GM23338 (cell line): ENCODE results near the gene EPSTI1. TPM values are rescaled to one million over a fixed set of nuclear protein-coding genes. Genes with fewer than 3 reads are reported as not detected.

Source experiments
- ATAC-seq: fragments of 200-7000 bp; cut with Tn5 transposase; 3 replicates; pipeline ENCODE4 v1.9.1; 2020
- DNase-seq: peaks from one replicate; pipeline ENCODE4 v3.0.0-alpha.2; 2015; ENCODE audit warnings: low spot score
- H2AFZ ChIP-seq: fragments of 200-600 bp; sonication (generic); 2 replicates; pipeline ENCODE4 v1.8.0; 2016; ENCODE audit warnings: antibody characterized with exemption, mild to moderate bottlenecking, moderate library complexity
- H3F3A ChIP-seq: fragments of 200-600 bp; sonication (generic); replicated peaks from 2 replicates; pipeline ENCODE4 v1.8.0; 2017; ENCODE audit warnings: antibody characterized with exemption, mixed run types, low read depth
- H3K27ac ChIP-seq: fragments of 200-600 bp; sonication (generic); 2 replicates; pipeline ENCODE4 v1.6.1; 2016; ENCODE audit warnings: low read depth
- H3K27me3 ChIP-seq: fragments of 200-600 bp; sonication (generic); 2 replicates; pipeline ENCODE4 v1.8.0; 2016; ENCODE audit warnings: mild to moderate bottlenecking, mixed run types, moderate library complexity; ENCODE audit not compliant: insufficient read depth
- H3K36me3 ChIP-seq: fragments of 200-600 bp; sonication (generic); 2 replicates; pipeline ENCODE4 v1.8.0; 2016; ENCODE audit warnings: mild to moderate bottlenecking; ENCODE audit not compliant: insufficient read depth
- H3K4me1 ChIP-seq: fragments of 200-600 bp; sonication (generic); 2 replicates; pipeline ENCODE4 v1.8.0; 2016; ENCODE audit warnings: mild to moderate bottlenecking, moderate library complexity; ENCODE audit not compliant: insufficient read depth
- H3K4me2 ChIP-seq: fragments of 200-600 bp; sonication (generic); 2 replicates; pipeline ENCODE4 v1.7.1; 2017; ENCODE audit warnings: mixed run types
- H3K4me3 ChIP-seq: fragments of 200-600 bp; sonication (generic); 2 replicates; pipeline ENCODE4 v1.6.1; 2016; ENCODE audit warnings: mixed run types
- H3K79me2 ChIP-seq: fragments of 200-600 bp; sonication (generic); replicated peaks from 2 replicates; pipeline ENCODE4 v1.8.0; 2017; ENCODE audit warnings: mild to moderate bottlenecking; ENCODE audit not compliant: insufficient read depth
- H3K9me2 ChIP-seq: fragments of 200-600 bp; sonication (generic); 2 replicates; pipeline ENCODE4 v1.8.0; 2017; ENCODE audit not compliant: insufficient read depth
- H4K20me1 ChIP-seq: fragments of 200-600 bp; sonication (generic); replicated peaks from 2 replicates; pipeline ENCODE4 v1.8.0; 2017; ENCODE audit warnings: mild to moderate bottlenecking; ENCODE audit not compliant: insufficient read depth
- H3K27ac Mint-ChIP-seq: 2 replicates; pipeline ENCODE4 v1.8.0; 2020; ENCODE audit warnings: inconsistent platforms, mild to moderate bottlenecking, moderate library complexity, mixed read lengths
- H3K27me3 Mint-ChIP-seq: 3 replicates; pipeline ENCODE4 v1.8.0; 2022; ENCODE audit warnings: low read depth, mild to moderate bottlenecking, moderate library complexity, mixed read lengths, inconsistent platforms; ENCODE audit not compliant: insufficient read depth, poor library complexity
- H3K36me3 Mint-ChIP-seq: 3 replicates; pipeline ENCODE4 v1.8.0; 2021; ENCODE audit warnings: low read depth, mild to moderate bottlenecking, inconsistent platforms, moderate library complexity, mixed read lengths
- H3K4me1 Mint-ChIP-seq: 3 replicates; pipeline ENCODE4 v1.8.0; 2020; ENCODE audit warnings: mild to moderate bottlenecking, inconsistent platforms, mixed read lengths
- H3K4me3 Mint-ChIP-seq: 3 replicates; pipeline ENCODE4 v1.8.0; 2021; ENCODE audit warnings: moderate library complexity, mild to moderate bottlenecking, inconsistent platforms, mixed read lengths
- H3K9me3 Mint-ChIP-seq: 3 replicates; pipeline ENCODE4 v1.8.0; 2020; ENCODE audit warnings: moderate library complexity, mild to moderate bottlenecking, inconsistent platforms, mixed read lengths
- EZH2 ChIP-seq: fragments of 200-600 bp; sonication (generic); IDR thresholded peaks from one replicate; pipeline ENCODE4 v1.8.0; 2017; ENCODE audit warnings: antibody characterized with exemption, mild to moderate bottlenecking, low read depth; ENCODE audit not compliant: unreplicated experiment
- JUNB ChIP-seq: IDR thresholded peaks from one replicate; pipeline ENCODE4 v1.6.1; 2016; ENCODE audit warnings: antibody characterized with exemption; ENCODE audit not compliant: unreplicated experiment
- NANOG ChIP-seq: IDR thresholded peaks from 2 replicates; pipeline ENCODE4 v1.6.1; 2016; ENCODE audit warnings: antibody characterized with exemption, borderline replicate concordance
- POLR2AphosphoS5 ChIP-seq: IDR thresholded peaks from 2 replicates; pipeline ENCODE4 v1.6.1; 2016; ENCODE audit warnings: antibody characterized with exemption, low read depth
- ZNF114 ChIP-seq: fragments of 250-450 bp; sonication (Bioruptor Pico); IDR thresholded peaks from 2 replicates; pipeline ENCODE4 v1.5.0; 2020; ENCODE audit warnings: mild to moderate bottlenecking, moderate library complexity
- ZNF331 ChIP-seq: fragments of 250-450 bp; sonication (Bioruptor Pico); IDR thresholded peaks from 2 replicates; pipeline ENCODE4 v1.5.0; 2020; ENCODE audit warnings: low read depth, mild to moderate bottlenecking, moderate library complexity
- ZNF462 ChIP-seq: fragments of 250-450 bp; sonication (Bioruptor Pico); IDR thresholded peaks from 2 replicates; pipeline ENCODE4 v1.5.0; 2020; ENCODE audit warnings: mild to moderate bottlenecking, moderate library complexity
- polyA plus RNA-seq: library from polyadenylated mRNA; unstranded; fragments of >200 nt; fragmentation: Nextera tagmentation; extraction: Ambion mirVana; gene quantifications from 2 replicates; pipeline ENCODE4 v1.2.1, GENCODE V29; 2016
- total RNA-seq: library from RNA; depleted of rRNA; stranded (reverse); fragments of >200 nt; shearing (Covaris generic); gene quantifications from 2 replicates; pipeline ENCODE4 v1.2.3, GENCODE V29; 2014
- TF ChIP-seq, protein P1 (sequence below), 2 experiments: fragments of 200-600 bp in 1 of 2; sonication (generic) in 1 of 2; conservative IDR thresholded peaks; 2 replicates each; pipeline versions ENCODE4 v1.5.1 to v1.6.1; 2016 to 2017; ENCODE audit warnings: antibody characterized with exemption in 2 of 2, low read depth in 2 of 2, mild to moderate bottlenecking in 2 of 2, moderate library complexity in 1 of 2

Gene EPSTI1
- total and polyA plus RNA-seq, 2 experiments from 2014 or later, result 0.10 to 0.68 TPM

GRCh38 chr13:42895776-42896175 is 96.3 kb downstream of the EPSTI1 start (continued):
- TF ChIP-seq ZNF462 (no peak), POLR2AphosphoS5 (no peak), NANOG (no peak), ZNF331 (CRISPR knock-in tag) (no peak), ZNF114 (CRISPR knock-in tag) (no peak), EZH2 (no peak)
- TF ChIP-seq, protein P1, sequence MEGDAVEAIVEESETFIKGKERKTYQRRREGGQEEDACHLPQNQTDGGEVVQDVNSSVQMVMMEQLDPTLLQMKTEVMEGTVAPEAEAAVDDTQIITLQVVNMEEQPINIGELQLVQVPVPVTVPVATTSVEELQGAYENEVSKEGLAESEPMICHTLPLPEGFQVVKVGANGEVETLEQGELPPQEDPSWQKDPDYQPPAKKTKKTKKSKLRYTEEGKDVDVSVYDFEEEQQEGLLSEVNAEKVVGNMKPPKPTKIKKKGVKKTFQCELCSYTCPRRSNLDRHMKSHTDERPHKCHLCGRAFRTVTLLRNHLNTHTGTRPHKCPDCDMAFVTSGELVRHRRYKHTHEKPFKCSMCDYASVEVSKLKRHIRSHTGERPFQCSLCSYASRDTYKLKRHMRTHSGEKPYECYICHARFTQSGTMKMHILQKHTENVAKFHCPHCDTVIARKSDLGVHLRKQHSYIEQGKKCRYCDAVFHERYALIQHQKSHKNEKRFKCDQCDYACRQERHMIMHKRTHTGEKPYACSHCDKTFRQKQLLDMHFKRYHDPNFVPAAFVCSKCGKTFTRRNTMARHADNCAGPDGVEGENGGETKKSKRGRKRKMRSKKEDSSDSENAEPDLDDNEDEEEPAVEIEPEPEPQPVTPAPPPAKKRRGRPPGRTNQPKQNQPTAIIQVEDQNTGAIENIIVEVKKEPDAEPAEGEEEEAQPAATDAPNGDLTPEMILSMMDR (conservative IDR thresholded peaks at IDR 0.05; ENCODE audit: low read depth in 2 of 2), result no peak

GRCh38 chr13:42894765-42895243 is 97.2 kb downstream of the EPSTI1 start:
- Mint-ChIP-seq H3K36me3 (no peaks in the 10 kb centered on the region), H3K27me3 (no peaks in the 10 kb centered on the region), H3K27ac (no peak overlapping the region), H3K9me3 (no peaks in the 10 kb centered on the region), H3K4me3 (no peak overlapping the region), H3K4me1 (peaks cover 7% of the 10 kb centered on the region)
- Histone ChIP-seq H3K4me1 (0 out of 2 replicates have a peak, but pooled peaks cover 4% of the 10 kb centered on the region), H3F3A (no peaks in the 10 kb centered on the region), H3K4me2 (0 out of 2 replicates have a peak overlapping the region, but pooled peaks have one; percentile 24), H3K27ac (no peak overlapping the region), H3K79me2 (no peaks in the 10 kb centered on the region), H3K36me3 (no peaks in the 10 kb centered on the region), H3K9me2 (0 out of 2 replicates have a peak, but pooled peaks cover 5% of the 10 kb centered on the region), H3K27me3 (no peaks in the 10 kb centered on the region), H3K4me3 (no peak overlapping the region), H4K20me1 (no peaks in the 10 kb centered on the region), H2AFZ (peak overlapping the region; percentile 4; the same call in 1 of the 2 replicates)
- no peak for ATAC-seq
- no peak for DNase-seq
- TF ChIP-seq JUNB, result no peak
